Endothelial cell (in vitro differentiated cells): ENCODE results near the gene TRAF3. TPM values are rescaled to one million over a fixed set of nuclear protein-coding genes. Genes with fewer than 3 reads are reported as not detected.

Experiments used
- DNase-seq: peaks from one replicate; pipeline ENCODE4 v3.0.0; 2021; ENCODE audit warnings: low spot score
- H3K27ac Mint-ChIP-seq: one replicate; pipeline ENCODE4 v1.8.0; 2021; ENCODE audit warnings: mixed read lengths, inconsistent platforms; ENCODE audit not compliant: unreplicated experiment
- H3K27me3 Mint-ChIP-seq: one replicate; pipeline ENCODE4 v1.8.0; 2021; ENCODE audit warnings: mild to moderate bottlenecking, moderate library complexity, mixed read lengths, inconsistent platforms; ENCODE audit not compliant: unreplicated experiment
- H3K36me3 Mint-ChIP-seq: one replicate; pipeline ENCODE4 v1.8.0; 2021; ENCODE audit warnings: mild to moderate bottlenecking, low read depth, mixed read lengths, inconsistent platforms; ENCODE audit not compliant: unreplicated experiment
- H3K4me1 Mint-ChIP-seq: one replicate; pipeline ENCODE4 v1.8.0; 2021; ENCODE audit warnings: mild to moderate bottlenecking, mixed read lengths, inconsistent platforms; ENCODE audit not compliant: unreplicated experiment
- H3K4me3 Mint-ChIP-seq: one replicate; pipeline ENCODE4 v1.8.0; 2021; ENCODE audit warnings: mild to moderate bottlenecking, mixed read lengths, inconsistent platforms; ENCODE audit not compliant: unreplicated experiment
- H3K9me3 Mint-ChIP-seq: one replicate; pipeline ENCODE4 v1.8.0; 2021; ENCODE audit warnings: mixed read lengths, inconsistent platforms; ENCODE audit not compliant: unreplicated experiment
- CTCF ChIP-seq: fragments of 200-600 bp; sonication (generic); IDR thresholded peaks from one replicate; pipeline ENCODE4 v1.5.0; 2021; ENCODE audit warnings: antibody characterized with exemption; ENCODE audit not compliant: unreplicated experiment
- total RNA-seq: library from RNA; stranded (reverse); fragmentation: NEBNext Ultra II Directional; extraction: Animal tissue kit (Norgen Biotek cat#: 25700); gene quantifications from one replicate; pipeline ENCODE4 v1.2.1, GENCODE V29; 2021; ENCODE audit not compliant: unreplicated experiment

Gene TRAF3
- total RNA-seq, 1 donor from 2014 or later, result 9.7 TPM

- Mint-ChIP-seq H3K4me1 (no peaks in the 10 kb centered on the region), H3K4me3 (peak overlapping the region; percentile 73), H3K27ac (peak overlapping the region; percentile 48), H3K27me3 (peaks cover 10% of the 10 kb centered on the region), H3K9me3 (no peaks in the 10 kb centered on the region), H3K36me3 (peaks cover 18% of the 10 kb centered on the region)
- DNase-seq, result no peak
- TF ChIP-seq CTCF, result no peak
Observed at GRCh38 chr14:102739190-102739469, 38.1 kb upstream of the TRAF3 start.

GRCh38 chr14:102746634-102747438 is 30.4 kb upstream of the TRAF3 start:
- Mint-ChIP-seq H3K4me3 (no peak overlapping the region), H3K27ac (no peak overlapping the region)

GRCh38 chr14:102748806-102749205 is 28.4 kb upstream of the TRAF3 start:
- no peaks in the 10 kb centered on the region for H3K9me3 Mint-ChIP-seq

More at GRCh38 chr14:102746634-102747438, 30.4 kb upstream of the TRAF3 start:
- peaks cover 7% of the 10 kb centered on the region for H3K27me3 Mint-ChIP-seq
- no peak for DNase-seq
- H3K36me3 Mint-ChIP-seq, result peaks cover 19% of the 10 kb centered on the region
- no peaks in the 10 kb centered on the region for H3K9me3 Mint-ChIP-seq
- peaks cover 2% of the 10 kb centered on the region for H3K4me1 Mint-ChIP-seq
- no peak for TF ChIP-seq CTCF

GRCh38 chr14:102749393-102750305 is 27.6 kb upstream of the TRAF3 start:
- DNase-seq, result no peak
- Mint-ChIP-seq H3K36me3 (peaks cover 20% of the 10 kb centered on the region), H3K27me3 (peaks cover 7% of the 10 kb centered on the region), H3K27ac (no peak overlapping the region), H3K4me1 (peaks cover 2% of the 10 kb centered on the region), H3K4me3 (peak overlapping the region; percentile 78), H3K9me3 (no peaks in the 10 kb centered on the region)
- TF ChIP-seq CTCF, result no peak

More at GRCh38 chr14:102748806-102749205, 28.4 kb upstream of the TRAF3 start:
- H3K27me3 Mint-ChIP-seq, result peaks cover 6% of the 10 kb centered on the region
- H3K36me3 Mint-ChIP-seq, result peaks cover 16% of the 10 kb centered on the region
- no peak for TF ChIP-seq CTCF
- no peak overlapping the region for H3K27ac Mint-ChIP-seq
- no peak overlapping the region for H3K4me3 Mint-ChIP-seq
- no peak for DNase-seq
- peaks cover 2% of the 10 kb centered on the region for H3K4me1 Mint-ChIP-seq
